GM11168 (cell line): ENCODE results near the gene LIPJ.

ENCODE experiments used
- in situ Hi-C: fragments of 300-500 bp; cut with MboI; formaldehyde crosslinking; loops from one replicate; pipeline ENCODE4 v1.12.0; 2022; ENCODE audit warnings: low sequenced_read_pairs; ENCODE audit not compliant: unreplicated experiment

The LIPJ gene

GRCh38 chr10:88592381-88592780, 5.8 kb downstream of the LIPJ start:
- in situ Hi-C loops: no loop called here

- in situ Hi-C loops: no loop called here
Measured at GRCh38 chr10:88592906-88593305, 6.3 kb downstream of the LIPJ start.

- in situ Hi-C loops: no loop called here
Measured at GRCh38 chr10:88594482-88594881, 7.9 kb downstream of the LIPJ start.

GRCh38 chr10:88598055-88598454, 11.5 kb downstream of the LIPJ start:
- in situ Hi-C loops: no loop called here

GRCh38 chr10:88608052-88608732, 21.6 kb downstream of the LIPJ start:
- in situ Hi-C loops: no loop called here

- in situ Hi-C loops: no loop called here
Measured at GRCh38 chr10:88608780-88609179, 22.2 kb downstream of the LIPJ start.

- in situ Hi-C loops: no loop called here
Measured at GRCh38 chr10:88616250-88616977, 29.9 kb downstream of the LIPJ start.

- in situ Hi-C loops: no loop called here
Measured at GRCh38 chr10:88617772-88618300, 31.3 kb downstream of the LIPJ start.

GRCh38 chr10:88618496-88618895, 31.9 kb downstream of the LIPJ start:
- in situ Hi-C loops: no loop called here

GRCh38 chr10:88620441-88620840, 33.9 kb downstream of the LIPJ start:
- in situ Hi-C loops: no loop called here

- in situ Hi-C loops: no loop called here
Measured at GRCh38 chr10:88623835-88624234, 37.3 kb downstream of the LIPJ start.

GRCh38 chr10:88624840-88625239, 38.3 kb downstream of the LIPJ start:
- in situ Hi-C loops: no loop called here

GRCh38 chr10:88640186-88640585, 53.6 kb downstream of the LIPJ start:
- in situ Hi-C loops: no loop called here

GRCh38 chr10:88642209-88642608, 55.6 kb downstream of the LIPJ start:
- in situ Hi-C loops: no loop called here

- in situ Hi-C loops: no loop called here
Measured at GRCh38 chr10:88642963-88643362, 56.4 kb downstream of the LIPJ start.

GRCh38 chr10:88647061-88647615, 60.6 kb downstream of the LIPJ start:
- in situ Hi-C loops: no loop called here

GRCh38 chr10:88651101-88651551, 64.6 kb downstream of the LIPJ start:
- in situ Hi-C loops: no loop called here

GRCh38 chr10:88652616-88653015, 66.1 kb downstream of the LIPJ start:
- in situ Hi-C loops: no loop called here
